H1 (cell line): ENCODE data around the gene TMEM150B. TPM values are rescaled to one million over a fixed set of nuclear protein-coding genes. Genes with fewer than 3 reads are reported as not detected.

Experiments
- POU5F1 ChIP-seq: IDR thresholded peaks from 2 replicates; pipeline ENCODE4 v1.6.1; 2011; ENCODE audit warnings: low read depth, mild to moderate bottlenecking, low read length, moderate library complexity
- RFX5 ChIP-seq: IDR thresholded peaks from 2 replicates; pipeline ENCODE4 v1.6.1; 2011; ENCODE audit warnings: low read depth, low read length, improper control_type of control experiment, borderline replicate concordance
- SIN3A ChIP-seq, 2 experiments: IDR thresholded peaks in 1 of 2; conservative IDR thresholded peaks in 1 of 2; 2 replicates each; pipeline ENCODE4 v1.6.1; 2011 to 2012; ENCODE audit warnings: low read length in 2 of 2, improper control_type of control experiment in 1 of 2, low read depth in 1 of 2, mild to moderate bottlenecking in 1 of 2
- polyA plus RNA-seq, 7 experiments: library from polyadenylated mRNA; depleted of rRNA in 3 of 7; stranded (reverse) in 5 of 7; unstranded in 2 of 7; fragments of >200 nt in 5 of 7; fragments of 200-250 nt in 2 of 7; gene quantifications; 1 replicate in 5 of 7; 2 replicates in 1 of 7; 4 replicates in 1 of 7; pipeline versions ENCODE4 v1.2.1 to v1.2.3, GENCODE V29; 2011 to 2013; ENCODE audit warnings: missing spikeins in 2 of 7, mixed read lengths in 2 of 7
- total RNA-seq: library from RNA; stranded (reverse); fragmentation: NEBNext Ultra II Directional; extraction: Animal tissue kit (Norgen Biotek cat#: 25700); gene quantifications from 2 replicates; pipeline ENCODE4 v1.2.1, GENCODE V29; 2021

TMEM150B gene
- total and polyA plus RNA-seq, 2 of the 8 experiments (the other 6 are each of a cell fraction or from before 2014, with no cell fraction given): 0.41 to 0.91 TPM

DNA sequence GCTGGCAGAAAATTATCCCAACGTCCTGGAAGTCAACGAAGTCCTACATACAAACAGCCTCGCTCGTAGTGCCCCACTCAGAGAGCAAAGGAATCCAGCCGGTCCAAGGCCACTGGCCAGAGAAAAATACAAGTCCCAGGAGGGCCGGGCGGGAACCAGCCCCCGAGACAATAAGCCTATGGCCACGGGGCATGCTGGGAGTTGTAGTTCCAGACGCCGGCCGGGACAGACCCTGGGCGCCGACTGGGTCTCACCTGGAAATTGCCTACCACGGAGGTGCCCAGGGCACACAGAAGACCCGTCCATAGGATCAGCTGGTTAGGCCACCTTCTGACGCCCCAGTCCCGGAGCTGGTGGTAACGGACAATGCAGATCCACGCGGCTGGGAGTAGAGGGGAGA is 5.4 kb downstream of the TMEM150B start (continued):
- peak in 1 of 2 experiments; percentile 80; a peak in 1 of 4 replicates for TF ChIP-seq SIN3A (conservative IDR thresholded peaks at IDR 0.05 in 1 of 2, IDR thresholded peaks at IDR 0.05 in 1 of 2; ENCODE audit: low read depth in 1 of 2, low read length in 2 of 2)
- TF ChIP-seq RFX5: no peak
- no peak for TF ChIP-seq POU5F1
